Heart left ventricle (tissue), 16 donors: Measurements from ENCODE around the gene EID3. TPM values are rescaled to one million over a fixed set of nuclear protein-coding genes. Genes with fewer than 3 reads are reported as not detected.

Experiments used
- ATAC-seq, 4 donors: fragments of 200-7000 bp; cut with Tn5 transposase; one replicate each; pipeline ENCODE4 v1.9.1; 2020 to 2022; ENCODE audit warnings: moderate library complexity in 4 of 4, mild to moderate bottlenecking in 3 of 4, moderate number of reproducible peaks in 1 of 4
- DNase-seq, 5 donors: peaks; one replicate each; pipeline ENCODE4 v3.0.0-alpha.2; 2020
- H3K27ac ChIP-seq, 12 donors: fragments of 200-600 bp; sonication (generic) in 4 of 12; one replicate each; pipeline versions ENCODE4 v1.5.0 to v1.8.0; 2016 to 2022; ENCODE audit warnings: mild to moderate bottlenecking in 2 of 12
- H3K27me3 ChIP-seq, 9 donors: fragments of 200-600 bp; sonication (generic) in 2 of 9; one replicate each; pipeline versions ENCODE4 v1.5.1 to v1.8.0; 2016 to 2022; ENCODE audit warnings: mild to moderate bottlenecking in 3 of 9
- H3K36me3 ChIP-seq, 9 donors: fragments of 200-600 bp; sonication (generic) in 2 of 9; one replicate each; pipeline versions ENCODE4 v1.5.0 to v1.8.0; 2018 to 2022; ENCODE audit warnings: mild to moderate bottlenecking in 2 of 9
- H3K4me1 ChIP-seq, 12 donors: fragments of 200-600 bp; sonication (generic) in 4 of 12; one replicate each; pipeline versions ENCODE4 v1.5.0 to v1.8.0; 2016 to 2022; ENCODE audit warnings: mild to moderate bottlenecking in 3 of 12
- H3K4me3 ChIP-seq, 12 donors: fragments of 200-600 bp; sonication (generic) in 4 of 12; one replicate each; pipeline versions ENCODE4 v1.5.0 to v1.8.0; 2017 to 2022; ENCODE audit warnings: mild to moderate bottlenecking in 9 of 12, moderate library complexity in 4 of 12
- H3K9me3 ChIP-seq, 12 donors: fragments of 200-600 bp; sonication (generic) in 4 of 12; one replicate each; pipeline versions ENCODE4 v1.5.0 to v1.8.0; 2016 to 2022; ENCODE audit warnings: mild to moderate bottlenecking in 1 of 12
- CTCF ChIP-seq, 12 donors: fragments of 200-600 bp; sonication (generic) in 4 of 12; IDR thresholded peaks; one replicate each; pipeline versions ENCODE4 v1.5.0 to v1.8.0; 2018 to 2022; ENCODE audit warnings: antibody characterized with exemption in 12 of 12, mild to moderate bottlenecking in 5 of 12
- POLR2A ChIP-seq, 2 donors: fragments of 450-650 bp; IDR thresholded peaks; one replicate each; pipeline ENCODE4 v1.6.1; 2017; ENCODE audit warnings: antibody characterized with exemption in 2 of 2, mild to moderate bottlenecking in 2 of 2, moderate library complexity in 2 of 2
- WGBS, 4 donors: extraction: QIAGEN DNeasy Blood & Tissue Kit in 2 of 4; methylation state at CpG; one replicate each; pipeline versions ENCODE4 v1.1.5 to v1.1.7; 2013 to 2018; 5-methylcytosine and 5-hydroxymethylcytosine counted together
- intact Hi-C, 10 donors: fragments of 100-400 bp; cut with DNase I; formaldehyde crosslinking; loops; one replicate each; pipeline versions ENCODE4 v1.11.1 to v1.14.2; 2022
- polyA plus RNA-seq, 2 donors: library from polyadenylated mRNA; stranded (reverse); fragments of 200-250 nt; gene quantifications; one replicate each; pipeline ENCODE4 v1.2.3, GENCODE V29; 2013
- total RNA-seq, 9 donors: library from RNA; depleted of rRNA in 2 of 9; stranded (reverse); fragments of >200 nt in 2 of 9; fragmentation: NEBNext Ultra II Directional in 3 of 9; extraction: Animal tissue kit (Norgen Biotek cat#: 25700) in 3 of 9; gene quantifications; one replicate each; pipeline versions ENCODE4 v1.1.0 to v1.2.4, GENCODE V29; 2016 to 2023
- donor health status: ischemic (EF 13 %, LVEDD 7.1; RV severe dilation, severe dysfunction).
- donor health status: healthy with polysubstance abuse.
- donor health status: DM: no; HTN: yes; CAD: no.
- donor health status: DM: no; HTN: no; CAD: no.
- donor health status: ischemic (EF 25% LVEDD 6.9; RV normal size, moderate dysfunction).
- donor health status: ischemic (EF 25% LVEDD 5.7; RV mildly dilated, moderate dysfunction).
- donor health status: healthy.
- donor health status: DM: yes; HTN: yes; CAD: no.
- donor health status: ischemic (EF 35%, LVEDD 5.7; RV mildly dilated, moderate dysfunction).
- donor health status: nonischemic (EF 11% LVEDD 7.7; RV severe dilation, severe dysfunction).
- donor health status: DM: yes; HTN: yes; CAD: no.
- donor health status: PGD.
- donor health status: ischemic (EF 29% LVEDD 5.4; RV normal size, mild dysfunction).
- donor health status: nonischemic (EF 23%, LVEDD 6.1; RV moderate dilation, normal function).

EID3 gene
- total and polyA plus RNA-seq, 11 donors = 0.44 to 4.0 (median 1.3) TPM

DNA sequence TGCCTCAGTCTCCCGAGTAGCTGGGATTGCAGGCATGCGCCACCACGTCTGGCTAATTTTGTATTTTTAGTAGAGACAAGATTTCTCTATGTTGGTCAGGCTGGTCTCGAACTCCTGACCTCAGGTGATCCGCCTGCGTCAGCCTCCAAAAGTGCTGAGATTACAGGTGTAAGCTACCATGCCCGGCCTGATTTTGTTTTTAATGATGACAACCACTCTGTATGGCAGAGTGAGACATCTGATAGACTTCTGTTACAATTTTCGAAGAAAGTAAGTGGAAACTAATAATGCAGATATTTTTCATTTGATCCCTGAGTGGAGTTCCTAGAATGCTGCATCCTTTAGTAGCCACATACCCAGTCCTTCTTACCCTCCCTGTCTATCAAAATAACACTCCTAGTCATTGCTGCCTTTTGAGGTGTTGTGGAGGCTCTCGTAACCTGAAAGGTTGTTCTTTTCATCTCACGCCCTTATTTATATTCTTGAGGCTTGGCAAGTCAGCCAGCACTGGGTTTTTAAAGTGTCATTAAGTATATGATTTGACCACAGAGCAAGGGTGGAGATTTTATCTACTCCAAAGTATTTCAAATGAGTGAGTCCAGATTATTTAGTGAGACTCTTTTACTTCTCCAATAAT is 5.9 kb upstream of the EID3 start:
- peaks cover 0 to 88% (median 23%) of the 10 kb centered on the region in 12 donors for H3K4me1 ChIP-seq
- H3K9me3 ChIP-seq = no peaks in the 10 kb centered on the region
- no peak overlapping the region for H3K4me3 ChIP-seq
- DNase-seq (no peak), ATAC-seq (no peak)
- WGBS, 4 donors = 92 to 96% (median 93%) methylated on average over 10 of the region's 10 CpGs
- H3K27ac ChIP-seq = no peak overlapping the region
- intact Hi-C loops = loop anchor here in 1 of 10 donors (5.0 kb wide), 1 partner anchor 80 kb away; the partner anchor contains the start of gene TXNRD1
- no peaks in the 10 kb centered on the region for H3K27me3 ChIP-seq
- TF ChIP-seq CTCF (IDR thresholded peaks at IDR 0.05) (no peak), POLR2A (IDR thresholded peaks at IDR 0.05) (no peak)
- H3K36me3 ChIP-seq = peaks cover 0 to 69% (median 48%) of the 10 kb centered on the region in 9 donors

DNA sequence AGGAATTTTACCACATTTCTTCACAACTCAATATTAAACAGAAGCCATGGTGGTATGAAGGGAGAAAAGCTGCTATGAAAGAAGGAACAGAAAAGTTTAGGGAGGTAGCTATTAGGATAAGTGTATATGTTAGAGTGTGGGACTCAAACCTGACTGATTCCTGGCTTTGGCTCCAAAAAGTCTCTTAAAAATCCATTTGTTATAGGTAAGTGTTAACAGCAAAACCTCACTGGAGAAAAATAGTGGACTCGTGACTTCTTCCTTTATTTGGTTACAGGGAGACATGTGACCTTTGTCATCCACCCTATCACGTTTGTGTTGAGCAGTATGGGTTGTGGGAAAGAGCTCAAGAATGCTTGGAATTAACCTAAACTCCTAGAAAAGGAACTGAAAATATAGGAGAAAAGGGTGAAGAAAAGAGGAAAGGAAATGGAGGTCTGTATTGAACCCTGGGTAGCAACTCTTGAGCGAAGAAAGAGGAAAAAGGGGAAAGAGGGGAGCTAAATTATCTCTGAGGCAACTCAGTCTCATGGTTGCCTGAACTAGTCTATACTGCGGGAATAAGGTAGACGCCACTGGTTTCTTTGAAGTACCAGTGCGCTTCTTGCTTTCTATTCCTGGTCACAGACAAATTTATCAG is 3.6 kb upstream of the EID3 start:
- no peaks in the 10 kb centered on the region for H3K27me3 ChIP-seq
- peaks cover 0 to 49% (median 29%) of the 10 kb centered on the region in 9 donors for H3K36me3 ChIP-seq
- ATAC-seq = no peak
- intact Hi-C loops = loop anchor here in 6 of 10 donors (5.0 kb wide), 1 partner anchor 83 kb away; the partner anchor contains the start of gene TXNRD1 (in 6 of the 6)
- DNase-seq = no peak
- H3K9me3 ChIP-seq = no peaks in the 10 kb centered on the region
- 70 to 75% (median 74%) methylated on average over 6 of the region's 6 CpGs for WGBS, 4 donors
- peaks cover 0 to 88% (median 35%) of the 10 kb centered on the region in 12 donors for H3K4me1 ChIP-seq
- H3K27ac ChIP-seq = peak overlapping the region in 2 of 12 donors; percentile 34 to 53
- H3K4me3 ChIP-seq = no peak overlapping the region
- no peak for TF ChIP-seq POLR2A (IDR thresholded peaks at IDR 0.05)
- no peak for TF ChIP-seq CTCF (IDR thresholded peaks at IDR 0.05)

GRCh38 chr12:104304261-104305009 is 896 bp downstream of the EID3 start:
- intact Hi-C loops = loop anchor here in 7 of 10 donors (5.0 kb wide), 3 partner anchors 38 to 87 kb away; partner anchors contain the start of gene TXNRD1 (in 5 of the 7)
- TF ChIP-seq POLR2A (IDR thresholded peaks at IDR 0.05) (no peak), CTCF (IDR thresholded peaks at IDR 0.05) (no peak)
- peaks cover 0 to 76% (median 39%) of the 10 kb centered on the region in 12 donors for H3K4me1 ChIP-seq

More at GRCh38 chr12:104304261-104305009, 896 bp downstream of the EID3 start:
- Histone ChIP-seq H3K27ac (peak overlapping the region in 10 of 12 donors; percentile 52 to 82 (median 67)), H3K27me3 (no peaks in the 10 kb centered on the region), H3K36me3 (peaks cover 0 to 16% (median 2%) of the 10 kb centered on the region in 9 donors), H3K9me3 (no peaks in the 10 kb centered on the region), H3K4me3 (peak overlapping the region in 11 of 12 donors; percentile 31 to 75 (median 55))
- ATAC-seq = no peak
- WGBS, 4 donors = 73 to 87% (median 77%) methylated on average over 10 of the region's 10 CpGs
- DNase-seq = no peak
